Measurements from ENCODE around the gene RNMT.

DNA sequence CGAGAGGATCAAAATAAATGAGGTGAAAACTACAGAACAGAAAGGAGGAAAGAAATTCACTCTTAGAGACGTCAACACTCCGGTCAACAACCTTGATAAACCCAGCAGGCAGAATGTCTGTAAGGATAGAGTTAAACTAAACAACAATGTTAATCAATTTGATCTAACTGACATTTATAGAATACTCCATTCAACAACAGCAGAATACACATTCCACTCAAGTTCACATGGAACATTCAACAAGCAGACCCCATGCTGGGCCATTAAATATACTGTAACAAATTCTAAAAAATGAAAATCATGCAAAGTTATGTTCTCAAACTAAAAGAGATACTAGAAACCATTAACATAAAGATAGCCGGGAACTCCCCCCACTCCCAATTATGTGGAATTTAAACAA is 41.9 kb upstream of the RNMT start:
- TF ChIP-seq CTCF (IDR thresholded peaks at IDR 0.05) (no peak), GRHL2 (CRISPR knock-in tag; IDR thresholded peaks at IDR 0.05; ENCODE audit: insufficient replicate concordance, severe bottlenecking) (no peak), HMGXB4 (CRISPR knock-in tag; IDR thresholded peaks at IDR 0.05) (no peak), ZBTB43 (CRISPR knock-in tag; IDR thresholded peaks at IDR 0.05) (no peak), CREM (CRISPR knock-in tag; IDR thresholded peaks at IDR 0.05) (no peak), NFYB (CRISPR knock-in tag; conservative IDR thresholded peaks at IDR 0.05; ENCODE audit: low read depth) (no peak), NR2C2 (CRISPR knock-in tag; IDR thresholded peaks at IDR 0.05) (no peak), ZBTB21 (CRISPR knock-in tag; IDR thresholded peaks at IDR 0.05; ENCODE audit: borderline replicate concordance) (no peak), ATF6 (CRISPR knock-in tag; IDR thresholded peaks at IDR 0.05) (no peak), NR3C1 (CRISPR knock-in tag; conservative IDR thresholded peaks at IDR 0.05; ENCODE audit: low read depth) (no peak)
- TF ChIP-seq, protein P1, sequence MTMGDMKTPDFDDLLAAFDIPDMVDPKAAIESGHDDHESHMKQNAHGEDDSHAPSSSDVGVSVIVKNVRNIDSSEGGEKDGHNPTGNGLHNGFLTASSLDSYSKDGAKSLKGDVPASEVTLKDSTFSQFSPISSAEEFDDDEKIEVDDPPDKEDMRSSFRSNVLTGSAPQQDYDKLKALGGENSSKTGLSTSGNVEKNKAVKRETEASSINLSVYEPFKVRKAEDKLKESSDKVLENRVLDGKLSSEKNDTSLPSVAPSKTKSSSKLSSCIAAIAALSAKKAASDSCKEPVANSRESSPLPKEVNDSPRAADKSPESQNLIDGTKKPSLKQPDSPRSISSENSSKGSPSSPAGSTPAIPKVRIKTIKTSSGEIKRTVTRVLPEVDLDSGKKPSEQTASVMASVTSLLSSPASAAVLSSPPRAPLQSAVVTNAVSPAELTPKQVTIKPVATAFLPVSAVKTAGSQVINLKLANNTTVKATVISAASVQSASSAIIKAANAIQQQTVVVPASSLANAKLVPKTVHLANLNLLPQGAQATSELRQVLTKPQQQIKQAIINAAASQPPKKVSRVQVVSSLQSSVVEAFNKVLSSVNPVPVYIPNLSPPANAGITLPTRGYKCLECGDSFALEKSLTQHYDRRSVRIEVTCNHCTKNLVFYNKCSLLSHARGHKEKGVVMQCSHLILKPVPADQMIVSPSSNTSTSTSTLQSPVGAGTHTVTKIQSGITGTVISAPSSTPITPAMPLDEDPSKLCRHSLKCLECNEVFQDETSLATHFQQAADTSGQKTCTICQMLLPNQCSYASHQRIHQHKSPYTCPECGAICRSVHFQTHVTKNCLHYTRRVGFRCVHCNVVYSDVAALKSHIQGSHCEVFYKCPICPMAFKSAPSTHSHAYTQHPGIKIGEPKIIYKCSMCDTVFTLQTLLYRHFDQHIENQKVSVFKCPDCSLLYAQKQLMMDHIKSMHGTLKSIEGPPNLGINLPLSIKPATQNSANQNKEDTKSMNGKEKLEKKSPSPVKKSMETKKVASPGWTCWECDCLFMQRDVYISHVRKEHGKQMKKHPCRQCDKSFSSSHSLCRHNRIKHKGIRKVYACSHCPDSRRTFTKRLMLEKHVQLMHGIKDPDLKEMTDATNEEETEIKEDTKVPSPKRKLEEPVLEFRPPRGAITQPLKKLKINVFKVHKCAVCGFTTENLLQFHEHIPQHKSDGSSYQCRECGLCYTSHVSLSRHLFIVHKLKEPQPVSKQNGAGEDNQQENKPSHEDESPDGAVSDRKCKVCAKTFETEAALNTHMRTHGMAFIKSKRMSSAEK (CRISPR knock-in tag; IDR thresholded peaks at IDR 0.05; ENCODE audit: borderline replicate concordance): no peak
- TF ChIP-seq, protein P2, sequence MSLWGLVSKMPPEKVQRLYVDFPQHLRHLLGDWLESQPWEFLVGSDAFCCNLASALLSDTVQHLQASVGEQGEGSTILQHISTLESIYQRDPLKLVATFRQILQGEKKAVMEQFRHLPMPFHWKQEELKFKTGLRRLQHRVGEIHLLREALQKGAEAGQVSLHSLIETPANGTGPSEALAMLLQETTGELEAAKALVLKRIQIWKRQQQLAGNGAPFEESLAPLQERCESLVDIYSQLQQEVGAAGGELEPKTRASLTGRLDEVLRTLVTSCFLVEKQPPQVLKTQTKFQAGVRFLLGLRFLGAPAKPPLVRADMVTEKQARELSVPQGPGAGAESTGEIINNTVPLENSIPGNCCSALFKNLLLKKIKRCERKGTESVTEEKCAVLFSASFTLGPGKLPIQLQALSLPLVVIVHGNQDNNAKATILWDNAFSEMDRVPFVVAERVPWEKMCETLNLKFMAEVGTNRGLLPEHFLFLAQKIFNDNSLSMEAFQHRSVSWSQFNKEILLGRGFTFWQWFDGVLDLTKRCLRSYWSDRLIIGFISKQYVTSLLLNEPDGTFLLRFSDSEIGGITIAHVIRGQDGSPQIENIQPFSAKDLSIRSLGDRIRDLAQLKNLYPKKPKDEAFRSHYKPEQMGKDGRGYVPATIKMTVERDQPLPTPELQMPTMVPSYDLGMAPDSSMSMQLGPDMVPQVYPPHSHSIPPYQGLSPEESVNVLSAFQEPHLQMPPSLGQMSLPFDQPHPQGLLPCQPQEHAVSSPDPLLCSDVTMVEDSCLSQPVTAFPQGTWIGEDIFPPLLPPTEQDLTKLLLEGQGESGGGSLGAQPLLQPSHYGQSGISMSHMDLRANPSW (CRISPR knock-in tag; conservative IDR thresholded peaks at IDR 0.05; ENCODE audit: low read depth): no peak

Measured in WTC11 (cell line).